Measurements from ENCODE around the gene PRXL2A. TPM values are rescaled to one million over a fixed set of nuclear protein-coding genes. Genes with fewer than 3 reads are reported as not detected.

Gene PRXL2A
- total RNA-seq, 1 donor from 2014 or later = 132 TPM

DNA sequence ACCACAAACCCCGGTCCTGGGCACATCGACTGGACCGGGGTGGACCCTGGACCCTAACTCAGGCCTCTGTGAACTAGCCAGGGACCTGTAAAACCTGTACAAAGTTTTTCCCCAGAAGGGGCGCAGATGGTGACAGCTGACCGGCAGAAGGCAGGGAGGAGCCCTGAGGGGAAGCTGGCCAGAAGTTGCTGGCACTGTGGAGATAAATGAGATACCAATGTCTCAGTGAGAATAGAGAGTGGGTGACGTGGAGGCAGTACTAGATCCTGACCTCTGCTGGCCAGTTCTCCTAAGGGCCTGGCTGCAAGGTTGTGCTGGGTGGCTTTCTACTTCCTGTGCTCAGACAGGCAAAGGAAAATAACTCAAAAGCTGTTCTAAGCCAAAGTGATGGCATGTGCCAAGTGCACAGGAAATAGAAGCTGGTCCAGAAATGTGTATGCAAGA, 35.2 kb downstream of the PRXL2A start:
- Mint-ChIP-seq H3K9me3 (ENCODE audit: low read depth) (no peaks in the 10 kb centered on the region), H3K4me3 (ENCODE audit: low read depth) (no peak overlapping the region), H3K27me3 (no peaks in the 10 kb centered on the region), H3K27ac (peak overlapping the region; percentile 63), H3K36me3 (ENCODE audit: insufficient read depth) (no peaks in the 10 kb centered on the region), H3K4me1 (ENCODE audit: low read depth) (peaks cover 22% of the 10 kb centered on the region)
- TF ChIP-seq CTCF (IDR thresholded peaks at IDR 0.05; ENCODE audit: unreplicated experiment) = no peak
- DNase-seq (ENCODE audit: low spot score, unreplicated experiment) = no peak

- no peak for DNase-seq (ENCODE audit: low spot score, unreplicated experiment)
- Mint-ChIP-seq H3K27me3 (no peaks in the 10 kb centered on the region), H3K36me3 (ENCODE audit: insufficient read depth) (no peaks in the 10 kb centered on the region), H3K9me3 (ENCODE audit: low read depth) (no peaks in the 10 kb centered on the region), H3K4me3 (ENCODE audit: low read depth) (no peak overlapping the region), H3K4me1 (ENCODE audit: low read depth) (peaks cover 22% of the 10 kb centered on the region), H3K27ac (no peak overlapping the region)
- no peak for TF ChIP-seq CTCF (IDR thresholded peaks at IDR 0.05; ENCODE audit: unreplicated experiment)
These were observed 35.8 kb downstream of the PRXL2A start for GRCh38 chr10:80444124-80444523.

DNA sequence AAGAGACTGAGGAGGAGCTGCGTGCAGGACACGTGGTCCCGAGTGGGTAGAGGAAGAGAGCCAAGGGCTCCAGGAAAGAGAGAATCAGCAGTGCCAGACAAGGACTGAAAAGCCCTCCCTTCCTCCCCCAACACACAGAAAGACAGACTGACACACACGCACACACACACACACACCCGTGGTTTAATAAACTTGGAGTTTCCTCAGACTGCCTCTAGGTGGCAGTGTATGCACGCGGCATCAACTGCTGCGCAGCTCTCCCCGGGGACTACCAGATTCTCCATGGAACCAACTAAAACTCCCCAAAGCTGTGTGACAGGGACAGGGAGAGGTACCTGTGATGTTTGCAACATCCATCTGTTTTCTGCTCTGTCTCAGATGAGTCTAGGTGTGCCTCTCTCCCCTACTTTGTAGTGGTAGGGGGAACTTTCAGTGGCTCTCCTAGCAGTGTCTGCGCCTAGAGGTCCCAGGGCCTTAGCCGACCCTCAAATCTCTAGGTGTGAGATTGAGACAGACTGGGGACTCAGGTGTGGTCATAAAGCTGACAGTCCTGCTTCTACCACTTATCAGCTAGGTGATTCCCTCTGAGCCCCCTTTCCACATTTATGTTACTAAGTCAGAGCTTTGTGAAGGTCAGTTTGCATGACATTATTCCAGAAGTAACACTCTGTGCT, 36.4 kb downstream of the PRXL2A start:
- DNase-seq (ENCODE audit: low spot score, unreplicated experiment) = no peak
- H3K9me3 Mint-ChIP-seq (ENCODE audit: low read depth) = no peaks in the 10 kb centered on the region
- H3K4me3 Mint-ChIP-seq (ENCODE audit: low read depth) = no peak overlapping the region
- peaks cover 26% of the 10 kb centered on the region for H3K4me1 Mint-ChIP-seq (ENCODE audit: low read depth)
- TF ChIP-seq CTCF (IDR thresholded peaks at IDR 0.05; ENCODE audit: unreplicated experiment) = peak; percentile 53
- H3K27me3 Mint-ChIP-seq = no peaks in the 10 kb centered on the region
- H3K36me3 Mint-ChIP-seq (ENCODE audit: insufficient read depth) = no peaks in the 10 kb centered on the region
- H3K27ac Mint-ChIP-seq = no peak overlapping the region

GRCh38 chr10:80447436-80448190, 39.3 kb downstream of the PRXL2A start:
- Mint-ChIP-seq H3K4me1 (ENCODE audit: low read depth) (peaks cover 26% of the 10 kb centered on the region), H3K27ac (no peak overlapping the region), H3K27me3 (no peaks in the 10 kb centered on the region), H3K9me3 (ENCODE audit: low read depth) (no peaks in the 10 kb centered on the region), H3K4me3 (ENCODE audit: low read depth) (no peak overlapping the region), H3K36me3 (ENCODE audit: insufficient read depth) (no peaks in the 10 kb centered on the region)
- no peak for DNase-seq (ENCODE audit: low spot score, unreplicated experiment)
- no peak for TF ChIP-seq CTCF (IDR thresholded peaks at IDR 0.05; ENCODE audit: unreplicated experiment)

GRCh38 chr10:80448209-80448942, 40.0 kb downstream of the PRXL2A start:
- H3K4me1 Mint-ChIP-seq (ENCODE audit: low read depth) = peaks cover 28% of the 10 kb centered on the region
- no peaks in the 10 kb centered on the region for H3K36me3 Mint-ChIP-seq (ENCODE audit: insufficient read depth)
- H3K27me3 Mint-ChIP-seq = no peaks in the 10 kb centered on the region
- no peak for DNase-seq (ENCODE audit: low spot score, unreplicated experiment)
- H3K27ac Mint-ChIP-seq = no peak overlapping the region
- no peaks in the 10 kb centered on the region for H3K9me3 Mint-ChIP-seq (ENCODE audit: low read depth)
- no peak for TF ChIP-seq CTCF (IDR thresholded peaks at IDR 0.05; ENCODE audit: unreplicated experiment)
- H3K4me3 Mint-ChIP-seq (ENCODE audit: low read depth) = no peak overlapping the region

Measured in progenitor cell of endocrine pancreas (in vitro differentiated cells).